ENCODE data around the gene ATRN. TPM values are rescaled to one million over a fixed set of nuclear protein-coding genes. Genes with fewer than 3 reads are reported as not detected.

Gene ATRN
- total RNA-seq, 2 experiments from 2014 or later: 8.8 to 9.1 TPM

GRCh38 chr20:3694864-3695263 lies 224.0 kb downstream of the ATRN start:
- POLR2A ChIA-PET: no interaction called here
- H3K4me1 Mint-ChIP-seq (ENCODE audit: low read depth): no peaks in the 10 kb centered on the region
- no peak for ATAC-seq (ENCODE audit: poor library complexity)
- no peak for TF ChIP-seq CTCF (IDR thresholded peaks at IDR 0.05)
- CTCF ChIA-PET: no interaction called here
- no peak overlapping the region for H3K27ac ChIP-seq (ENCODE audit: low read depth in 1 of 2, low read length in 2 of 2)
- no peaks in the 10 kb centered on the region for H3K4me1 ChIP-seq (ENCODE audit: insufficient read depth, low read length)
- intact Hi-C loops (cut with DNase I, micrococcal nuclease): no loop called here
- no peaks in the 10 kb centered on the region for H3K9me3 Mint-ChIP-seq
- no peak overlapping the region for H3K4me3 Mint-ChIP-seq
- H3K27me3 Mint-ChIP-seq: no peaks in the 10 kb centered on the region
- H3K4me3 ChIP-seq (ENCODE audit: low read length): no peak overlapping the region
- H3K36me3 Mint-ChIP-seq (ENCODE audit: low read depth): no peaks in the 10 kb centered on the region
- no peak overlapping the region for H3K27ac Mint-ChIP-seq
- no peak for DNase-seq
- H3K9me3 ChIP-seq (ENCODE audit: control insufficient read depth in 1 of 2, insufficient read depth in 1 of 2, low read length in 2 of 2): peaks cover 4 to 17% of the 10 kb centered on the region in 2 experiments
- H3K36me3 ChIP-seq (ENCODE audit: insufficient read depth, low read length): no peaks in the 10 kb centered on the region
- H3K27me3 ChIP-seq (ENCODE audit: control insufficient read depth in 1 of 2, insufficient read depth in 2 of 2, low read length in 2 of 2): no peaks in the 10 kb centered on the region

- Mint-ChIP-seq H3K27me3 (no peaks in the 10 kb centered on the region), H3K4me3 (no peak overlapping the region), H3K4me1 (ENCODE audit: low read depth) (no peaks in the 10 kb centered on the region), H3K27ac (no peak overlapping the region), H3K36me3 (ENCODE audit: low read depth) (no peaks in the 10 kb centered on the region), H3K9me3 (no peaks in the 10 kb centered on the region)
- TF ChIP-seq CTCF (IDR thresholded peaks at IDR 0.05): no peak
- Histone ChIP-seq H3K9me3 (ENCODE audit: control insufficient read depth in 1 of 2, insufficient read depth in 1 of 2, low read length in 2 of 2) (peaks cover 4 to 17% of the 10 kb centered on the region in 2 experiments), H3K4me1 (ENCODE audit: insufficient read depth, low read length) (no peaks in the 10 kb centered on the region), H3K4me3 (ENCODE audit: low read length) (no peak overlapping the region), H3K27ac (ENCODE audit: low read depth in 1 of 2, low read length in 2 of 2) (no peak overlapping the region), H3K36me3 (ENCODE audit: insufficient read depth, low read length) (no peaks in the 10 kb centered on the region), H3K27me3 (ENCODE audit: control insufficient read depth in 1 of 2, insufficient read depth in 2 of 2, low read length in 2 of 2) (no peaks in the 10 kb centered on the region)
- DNase-seq (no peak), ATAC-seq (ENCODE audit: poor library complexity) (no peak)
- ChIA-PET CTCF (no interaction called here), POLR2A (no interaction called here)
- intact Hi-C loops (cut with DNase I, micrococcal nuclease): no loop called here
Measured at GRCh38 chr20:3696200-3696599, 225.4 kb downstream of the ATRN start.

- TF ChIP-seq CTCF (IDR thresholded peaks at IDR 0.05): no peak
- Mint-ChIP-seq H3K36me3 (ENCODE audit: low read depth) (no peaks in the 10 kb centered on the region), H3K4me1 (ENCODE audit: low read depth) (no peaks in the 10 kb centered on the region), H3K4me3 (no peak overlapping the region), H3K27me3 (no peaks in the 10 kb centered on the region), H3K27ac (no peak overlapping the region), H3K9me3 (no peaks in the 10 kb centered on the region)
- no peak for ATAC-seq (ENCODE audit: poor library complexity)
- Histone ChIP-seq H3K27ac (ENCODE audit: low read depth in 1 of 2, low read length in 2 of 2) (no peak overlapping the region), H3K27me3 (ENCODE audit: control insufficient read depth in 1 of 2, insufficient read depth in 2 of 2, low read length in 2 of 2) (no peaks in the 10 kb centered on the region), H3K4me1 (ENCODE audit: insufficient read depth, low read length) (no peaks in the 10 kb centered on the region), H3K36me3 (ENCODE audit: insufficient read depth, low read length) (no peaks in the 10 kb centered on the region), H3K4me3 (ENCODE audit: low read length) (no peak overlapping the region), H3K9me3 (ENCODE audit: control insufficient read depth in 1 of 2, insufficient read depth in 1 of 2, low read length in 2 of 2) (peaks cover 4 to 17% of the 10 kb centered on the region in 2 experiments)
- no peak for DNase-seq
- CTCF ChIA-PET: no interaction called here
- POLR2A ChIA-PET: no interaction called here
- intact Hi-C loops (cut with DNase I, micrococcal nuclease): no loop called here
Measured at GRCh38 chr20:3696745-3697587, 226.1 kb downstream of the ATRN start.
